Activated naive CD8-positive, alpha-beta T cell treated with anti-CD3 and anti-CD28 coated beads for 36 hours (primary cell): ENCODE results near the gene DEXI. TPM values are rescaled to one million over a fixed set of nuclear protein-coding genes. Genes with fewer than 3 reads are reported as not detected.
A peak's percentile ranks its signal among the peaks of the same experiment; 100 is the strongest.
"Not testable (repeated sequence)": the region's sequence is repeated elsewhere in the genome, so short reads cannot be mapped to it uniquely, and the experiment has no call there.

Experiments
- DNase-seq: peaks from one replicate; pipeline ENCODE4 v3.0.0; 2021
- H3K27ac Mint-ChIP-seq: one replicate; pipeline ENCODE4 v1.8.0; 2022; ENCODE audit warnings: mild to moderate bottlenecking, moderate library complexity, mixed read lengths
- H3K27me3 Mint-ChIP-seq: one replicate; pipeline ENCODE4 v1.8.0; 2022; ENCODE audit warnings: mild to moderate bottlenecking, mixed read lengths
- H3K36me3 Mint-ChIP-seq: one replicate; pipeline ENCODE4 v1.8.0; 2021; ENCODE audit warnings: mild to moderate bottlenecking, mixed read lengths
- H3K4me1 Mint-ChIP-seq: one replicate; pipeline ENCODE4 v1.8.0; 2021; ENCODE audit warnings: mixed read lengths
- H3K4me3 Mint-ChIP-seq: one replicate; pipeline ENCODE4 v1.8.0; 2022; ENCODE audit warnings: mild to moderate bottlenecking, moderate library complexity, mixed read lengths
- H3K9me3 Mint-ChIP-seq: one replicate; pipeline ENCODE4 v1.8.0; 2022; ENCODE audit warnings: mixed read lengths
- total RNA-seq, 2 experiments: library from RNA; stranded (reverse); gene quantifications; one replicate each; pipeline ENCODE4 v1.2.3, GENCODE V29; 2021

Gene DEXI
- total RNA-seq, 2 experiments from 2014 or later, result 25.5 to 26.2 TPM

- H3K4me1 Mint-ChIP-seq, result peaks cover 23% of the 10 kb centered on the region
- H3K36me3 Mint-ChIP-seq, result peaks cover 8% of the 10 kb centered on the region
- peak overlapping the region; percentile 54 for H3K27ac Mint-ChIP-seq
- no peak for DNase-seq
- no peak overlapping the region for H3K4me3 Mint-ChIP-seq
- no peaks in the 10 kb centered on the region for H3K9me3 Mint-ChIP-seq
- no peaks in the 10 kb centered on the region for H3K27me3 Mint-ChIP-seq
Observed at GRCh38 chr16:10957771-10958482, 15.7 kb upstream of the DEXI start.

- Mint-ChIP-seq H3K27me3 (no peaks in the 10 kb centered on the region), H3K9me3 (no peaks in the 10 kb centered on the region), H3K27ac (no peak overlapping the region), H3K4me3 (no peak overlapping the region), H3K36me3 (peaks cover 5% of the 10 kb centered on the region), H3K4me1 (peaks cover 29% of the 10 kb centered on the region)
- DNase-seq, result no peak
Observed at GRCh38 chr16:10954903-10955302, 12.6 kb upstream of the DEXI start.

- Mint-ChIP-seq H3K27ac (no peak overlapping the region), H3K9me3 (no peaks in the 10 kb centered on the region), H3K4me1 (peaks cover 40% of the 10 kb centered on the region), H3K36me3 (no peaks in the 10 kb centered on the region), H3K27me3 (no peaks in the 10 kb centered on the region), H3K4me3 (no peak overlapping the region)
- no peak for DNase-seq
Observed at GRCh38 chr16:10951026-10951425, 8.8 kb upstream of the DEXI start.

DNA sequence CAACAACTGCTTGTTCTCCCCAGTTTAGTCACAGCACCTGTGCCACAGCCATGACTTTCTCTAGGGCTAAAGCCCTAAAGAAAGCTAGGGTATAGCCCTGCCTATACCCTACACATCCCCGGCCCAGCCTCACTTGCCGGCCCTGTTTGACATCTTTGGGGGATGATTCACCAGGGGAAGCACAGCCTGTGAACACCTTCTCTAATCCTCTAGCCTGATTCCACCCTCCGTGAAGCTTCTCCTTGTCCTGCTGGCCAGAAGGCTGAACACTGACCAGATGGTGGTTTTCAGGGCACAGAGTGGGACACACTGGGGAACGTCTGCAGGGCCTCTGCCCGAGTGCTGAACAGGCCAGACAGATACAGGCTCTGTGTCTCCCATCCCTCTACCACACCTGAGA is 8.1 kb upstream of the DEXI start:
- peaks cover 43% of the 10 kb centered on the region for H3K4me1 Mint-ChIP-seq
- DNase-seq, result no peak
- H3K27me3 Mint-ChIP-seq, result no peaks in the 10 kb centered on the region
- no peak overlapping the region for H3K4me3 Mint-ChIP-seq
- H3K27ac Mint-ChIP-seq, result no peak overlapping the region
- H3K36me3 Mint-ChIP-seq, result no peaks in the 10 kb centered on the region
- no peaks in the 10 kb centered on the region for H3K9me3 Mint-ChIP-seq

DNA sequence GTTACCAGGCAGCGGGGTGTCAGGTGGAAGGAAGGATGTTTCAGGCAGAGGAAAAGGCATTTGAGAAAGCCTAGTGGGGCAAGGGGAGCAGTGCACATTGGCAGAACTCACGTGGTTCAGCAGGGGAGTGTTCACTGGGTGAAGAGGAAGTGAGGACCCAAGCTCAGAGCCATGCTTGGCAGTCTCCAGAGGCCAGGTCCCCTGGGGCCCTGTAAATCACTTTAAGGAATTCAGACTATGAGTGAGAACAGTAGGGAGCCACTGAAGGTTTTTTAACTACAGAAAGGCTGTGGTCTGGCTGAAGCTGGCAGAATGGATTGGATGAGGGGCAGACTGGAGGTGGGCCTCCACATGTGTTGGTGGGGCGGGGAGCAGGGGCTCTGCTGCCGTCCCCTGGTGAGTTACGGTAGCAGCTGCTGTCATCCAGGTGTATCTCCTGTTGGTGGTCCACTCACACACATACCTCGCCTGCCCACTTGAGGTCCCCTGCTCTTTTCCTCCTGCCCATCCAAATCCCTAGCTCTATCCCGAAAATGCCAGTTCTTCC is 7.2 kb upstream of the DEXI start:
- H3K27me3 Mint-ChIP-seq, result no peaks in the 10 kb centered on the region
- H3K9me3 Mint-ChIP-seq, result no peaks in the 10 kb centered on the region
- H3K27ac Mint-ChIP-seq, result peak overlapping the region; percentile 47
- no peaks in the 10 kb centered on the region for H3K36me3 Mint-ChIP-seq
- H3K4me3 Mint-ChIP-seq, result no peak overlapping the region
- DNase-seq, result peak; percentile 42
- peaks cover 42% of the 10 kb centered on the region for H3K4me1 Mint-ChIP-seq

- peak overlapping the region; percentile 9 for H3K27ac Mint-ChIP-seq
- no peak for DNase-seq
- no peak overlapping the region for H3K4me3 Mint-ChIP-seq
- no peaks in the 10 kb centered on the region for H3K9me3 Mint-ChIP-seq
- H3K4me1 Mint-ChIP-seq, result peaks cover 44% of the 10 kb centered on the region
- no peaks in the 10 kb centered on the region for H3K36me3 Mint-ChIP-seq
- no peaks in the 10 kb centered on the region for H3K27me3 Mint-ChIP-seq
Observed at GRCh38 chr16:10947211-10947787, 5.0 kb upstream of the DEXI start.

- H3K9me3 Mint-ChIP-seq, result no peaks in the 10 kb centered on the region
- H3K4me1 Mint-ChIP-seq, result peaks cover 42% of the 10 kb centered on the region
- H3K27me3 Mint-ChIP-seq, result no peaks in the 10 kb centered on the region
- H3K4me3 Mint-ChIP-seq, result peak overlapping the region; percentile 91
- no peak for DNase-seq
- no peaks in the 10 kb centered on the region for H3K36me3 Mint-ChIP-seq
- H3K27ac Mint-ChIP-seq, result no peak overlapping the region
Observed at GRCh38 chr16:10946308-10946707, 4.0 kb upstream of the DEXI start.

- DNase-seq, result no peak
- Mint-ChIP-seq H3K27me3 (no peaks in the 10 kb centered on the region), H3K36me3 (peaks cover 6% of the 10 kb centered on the region), H3K4me3 (peak overlapping the region; percentile 91), H3K9me3 (no peaks in the 10 kb centered on the region), H3K27ac (peak overlapping the region; percentile 77), H3K4me1 (peaks cover 46% of the 10 kb centered on the region)
Observed at GRCh38 chr16:10945065-10945787, 3.0 kb upstream of the DEXI start.

DNA sequence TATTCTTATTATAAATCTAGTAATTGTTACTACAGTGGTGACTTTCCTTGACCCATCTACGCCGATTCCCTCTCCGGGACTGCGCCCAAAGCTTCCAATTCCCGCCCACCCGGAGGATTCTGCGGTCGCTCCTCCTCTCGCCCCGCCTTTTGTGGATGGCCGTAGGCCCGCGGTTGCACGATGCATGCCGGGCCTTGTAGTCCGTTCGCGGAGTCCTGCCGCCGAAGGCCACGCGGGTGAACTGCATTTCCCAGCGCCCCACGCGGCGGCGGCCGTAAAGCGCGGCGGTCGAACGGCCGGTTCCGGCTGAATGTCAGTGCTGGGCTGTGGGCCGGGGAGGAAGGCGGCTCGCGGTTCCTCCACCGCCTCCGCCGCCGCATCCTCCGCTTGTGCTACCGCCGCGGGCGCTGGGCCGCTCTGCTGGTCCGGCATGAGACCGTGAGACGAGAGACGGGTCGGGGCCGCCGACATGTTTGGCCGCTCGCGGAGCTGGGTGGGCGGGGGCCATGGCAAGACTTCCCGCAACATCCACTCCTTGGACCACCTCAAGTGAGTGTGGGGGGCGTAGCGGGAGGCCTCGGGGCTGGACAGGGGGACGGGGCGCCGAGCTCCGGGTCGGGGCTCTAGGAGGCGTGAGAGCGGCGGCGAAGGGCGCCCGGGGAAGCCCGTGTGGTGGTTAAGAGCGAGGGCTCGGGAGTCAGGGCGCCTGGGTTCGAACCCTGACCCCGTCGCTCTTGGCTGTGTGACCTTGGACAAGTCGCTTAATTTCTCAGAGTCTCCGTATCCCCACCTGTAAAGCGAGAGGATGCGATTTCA is 2.2 kb upstream of the DEXI start, which contains the start of gene CLEC16A:
Gene CLEC16A (plus strand): TSS at position 316 of the 816 bp plus-strand sequence. CDS start 154 bp downstream, at position 470.
- Mint-ChIP-seq H3K9me3 (no peaks in the 10 kb centered on the region), H3K27ac (peak within 1 kb of the TSS; percentile 77), H3K4me1 (peaks cover 46% of the 10 kb centered on the region), H3K36me3 (peaks cover 12% of the 10 kb centered on the region), H3K4me3 (peak within 1 kb of the TSS; percentile 91), H3K27me3 (no peaks in the 10 kb centered on the region)
- peak; percentile 97 for DNase-seq

- DNase-seq, result no peak
- Mint-ChIP-seq H3K27ac (no peak overlapping the region), H3K36me3 (peaks cover 24% of the 10 kb centered on the region), H3K27me3 (no peaks in the 10 kb centered on the region), H3K4me1 (peaks cover 52% of the 10 kb centered on the region), H3K4me3 (no peak overlapping the region), H3K9me3 (no peaks in the 10 kb centered on the region)
Observed at GRCh38 chr16:10943064-10943353, 741 bp upstream of the DEXI start.

- not testable (repeated sequence) for H3K9me3 Mint-ChIP-seq, H3K27ac Mint-ChIP-seq, H3K27me3 Mint-ChIP-seq, DNase-seq
- Mint-ChIP-seq H3K4me1 (peaks cover 58% of the 10 kb centered on the region), H3K36me3 (peaks cover 24% of the 10 kb centered on the region), H3K4me3 (peak overlapping the region; percentile 91)
Observed at GRCh38 chr16:10941935-10942351, 325 bp downstream of the DEXI start.

- no peaks in the 10 kb centered on the region for H3K27me3 Mint-ChIP-seq
- H3K27ac Mint-ChIP-seq, result peak overlapping the region; percentile 88
- peak; percentile 20 for DNase-seq
- no peaks in the 10 kb centered on the region for H3K9me3 Mint-ChIP-seq
- peaks cover 63% of the 10 kb centered on the region for H3K4me1 Mint-ChIP-seq
- peak overlapping the region; percentile 91 for H3K4me3 Mint-ChIP-seq
- peaks cover 24% of the 10 kb centered on the region for H3K36me3 Mint-ChIP-seq
Observed at GRCh38 chr16:10941127-10941933, 938 bp downstream of the DEXI start.

DNA sequence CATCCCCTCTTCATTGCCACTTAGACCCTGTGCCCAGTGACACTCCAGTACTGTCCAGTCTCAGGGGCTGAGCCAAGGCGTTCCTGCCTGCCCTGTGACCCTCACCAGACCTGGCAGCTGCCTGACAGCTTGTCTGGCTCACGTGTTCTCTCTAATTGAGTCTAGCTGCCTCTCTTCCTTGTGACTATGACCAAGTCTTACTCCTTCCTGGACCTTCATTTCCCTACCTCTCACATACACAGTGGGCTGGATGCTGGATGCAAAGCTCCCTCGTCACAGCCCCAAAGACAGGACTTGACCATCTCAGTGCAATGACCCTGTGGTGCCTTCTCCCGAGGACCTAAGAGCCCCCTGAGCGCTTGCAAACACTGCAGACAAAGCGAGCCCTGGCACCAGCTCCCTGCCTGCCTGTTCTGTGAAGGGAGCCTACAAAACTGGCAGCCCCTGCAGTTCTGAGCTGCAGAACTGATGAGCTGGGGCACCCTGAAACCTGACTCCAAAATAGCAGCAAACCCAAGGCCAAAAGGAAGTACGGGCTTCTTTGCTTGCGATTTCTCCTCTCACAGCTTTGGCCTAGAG is 1.7 kb downstream of the DEXI start:
- Mint-ChIP-seq H3K4me3 (peak overlapping the region; percentile 91), H3K27me3 (no peaks in the 10 kb centered on the region), H3K27ac (peak overlapping the region; percentile 13), H3K4me1 (peaks cover 64% of the 10 kb centered on the region), H3K36me3 (peaks cover 24% of the 10 kb centered on the region), H3K9me3 (no peaks in the 10 kb centered on the region)
- no peak for DNase-seq
